GM21717 (cell line): ENCODE measurements around the gene LARP4B.

Experiments
- ATAC-seq: cut with Tn5 transposase; IDR thresholded peaks from one replicate; pipeline ENCODE4 v1.9.1; 2021; ENCODE audit warnings: mild to moderate bottlenecking, moderate library complexity; ENCODE audit not compliant: unreplicated experiment

Gene LARP4B

DNA sequence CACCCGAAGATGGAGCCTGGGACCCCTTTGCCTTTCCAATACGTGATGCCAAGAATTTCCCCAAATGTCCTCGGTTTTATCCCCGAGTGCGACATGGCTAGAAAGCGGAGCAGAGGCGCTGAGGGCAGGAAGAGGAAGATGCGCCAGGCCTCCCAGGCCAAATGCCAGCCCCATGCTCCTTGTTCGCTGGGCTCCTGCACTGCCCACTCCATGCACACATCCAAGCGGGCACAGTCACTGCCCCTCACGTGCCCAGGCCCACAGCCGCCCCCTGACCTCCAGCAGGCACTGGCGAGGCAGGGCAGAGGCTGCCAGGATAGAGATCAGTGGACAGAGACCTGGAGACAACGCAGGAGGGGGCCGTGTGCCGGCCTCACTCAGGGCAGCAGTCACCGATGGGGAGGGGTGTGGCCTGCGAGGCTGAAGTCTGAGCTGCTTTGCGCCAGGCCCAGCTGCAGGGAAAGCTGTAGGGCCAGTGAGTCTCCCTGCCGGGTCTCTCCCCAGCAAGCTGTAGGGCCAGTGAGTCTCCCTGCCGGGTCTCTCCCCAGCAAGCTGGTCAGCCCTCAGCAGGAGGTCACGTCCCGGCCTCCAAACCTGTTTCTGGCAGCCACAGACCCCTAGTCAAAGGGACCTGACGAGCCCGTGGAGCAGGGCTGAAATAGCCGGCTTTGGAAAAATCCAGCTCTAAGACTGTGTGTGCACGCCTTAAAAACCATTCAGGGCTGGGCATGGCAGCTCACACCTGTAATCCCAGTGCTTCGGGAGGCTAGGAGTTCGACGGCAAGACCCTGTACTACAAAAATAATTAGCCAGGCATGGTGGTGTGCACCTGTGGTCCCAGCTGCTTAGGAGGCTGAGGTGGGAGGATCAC lies 141.4 kb downstream of the LARP4B start:
- no peak for ATAC-seq

DNA sequence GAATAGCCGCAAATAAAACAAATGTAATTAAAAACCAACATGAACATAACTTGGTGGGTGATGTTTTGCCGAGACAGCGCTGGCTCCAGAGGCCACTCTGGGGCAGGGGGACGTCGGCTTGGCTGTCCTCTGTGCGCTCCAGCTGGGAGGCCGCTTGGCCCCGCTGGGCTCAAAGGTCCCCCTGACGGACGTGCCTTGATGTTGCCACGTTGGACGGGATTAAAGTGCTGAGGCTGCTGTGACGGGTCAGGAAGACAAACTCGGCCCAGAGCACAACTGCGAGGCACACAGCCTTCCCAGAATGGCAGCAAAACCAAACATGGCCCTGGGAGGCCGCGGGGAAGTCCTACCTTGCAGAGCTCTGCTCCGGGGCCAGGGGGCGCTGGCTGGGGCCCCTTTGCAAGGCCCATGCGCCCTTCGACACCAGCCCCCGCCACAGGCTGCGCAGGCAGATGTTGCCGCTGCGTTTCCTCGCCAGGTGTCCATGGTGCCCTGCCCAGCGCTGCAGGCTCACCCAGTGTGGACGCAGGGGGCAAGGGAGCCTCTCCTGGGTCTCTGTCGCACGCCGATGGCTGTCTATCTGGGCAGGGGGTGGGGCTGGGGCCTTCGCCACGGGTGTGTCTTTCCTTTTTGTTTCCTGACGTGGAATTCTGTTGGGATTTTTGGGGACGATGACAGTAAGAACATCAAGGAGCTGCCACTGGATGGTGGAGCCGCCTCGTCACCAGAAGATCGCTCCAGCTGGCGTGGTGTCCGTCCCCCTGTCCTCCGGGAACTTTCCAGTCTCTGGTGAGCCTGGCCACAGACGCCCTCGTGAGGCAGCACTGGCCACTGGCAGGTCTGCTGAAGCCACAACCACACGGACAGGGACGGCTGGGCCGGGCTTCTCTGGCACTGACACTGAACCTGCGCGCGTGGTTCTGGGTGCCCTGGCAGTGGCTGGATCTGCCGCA lies 142.4 kb downstream of the LARP4B start:
- ATAC-seq: no peak

DNA sequence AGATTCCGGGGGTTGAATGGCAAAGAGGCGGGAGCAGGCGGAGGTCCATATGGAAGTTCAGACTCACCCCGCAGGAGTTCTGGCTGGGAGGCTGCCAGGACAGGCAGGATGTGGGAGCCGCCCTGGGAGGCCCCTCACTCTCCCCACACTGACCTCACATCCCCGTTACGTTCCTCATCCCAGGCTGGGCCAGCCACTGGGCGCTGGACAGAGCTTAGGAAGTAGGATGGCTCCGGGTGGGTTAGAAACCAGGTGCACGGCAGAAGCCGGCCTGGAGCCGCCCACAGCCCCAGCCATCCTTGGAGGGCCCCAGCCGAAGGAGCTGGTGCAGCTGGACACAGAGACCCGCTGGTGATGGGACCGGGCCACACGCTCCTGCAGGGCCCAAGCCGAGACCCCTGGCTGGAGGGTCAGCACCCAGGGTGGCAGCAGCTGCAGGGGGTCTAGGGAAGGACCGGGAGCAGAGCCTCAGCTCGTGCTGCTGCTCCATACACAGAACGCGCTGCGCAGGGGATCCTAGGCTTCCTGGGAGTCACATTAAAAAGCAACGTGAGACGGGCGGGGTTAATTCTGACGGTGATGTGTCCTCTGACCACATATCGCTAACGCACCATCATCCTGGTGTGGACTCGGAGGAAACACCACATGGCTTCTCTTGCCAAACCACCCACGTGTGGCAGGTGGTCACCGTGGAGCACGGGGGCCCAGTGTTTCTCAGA lies 143.4 kb downstream of the LARP4B start:
- ATAC-seq: no peak

DNA sequence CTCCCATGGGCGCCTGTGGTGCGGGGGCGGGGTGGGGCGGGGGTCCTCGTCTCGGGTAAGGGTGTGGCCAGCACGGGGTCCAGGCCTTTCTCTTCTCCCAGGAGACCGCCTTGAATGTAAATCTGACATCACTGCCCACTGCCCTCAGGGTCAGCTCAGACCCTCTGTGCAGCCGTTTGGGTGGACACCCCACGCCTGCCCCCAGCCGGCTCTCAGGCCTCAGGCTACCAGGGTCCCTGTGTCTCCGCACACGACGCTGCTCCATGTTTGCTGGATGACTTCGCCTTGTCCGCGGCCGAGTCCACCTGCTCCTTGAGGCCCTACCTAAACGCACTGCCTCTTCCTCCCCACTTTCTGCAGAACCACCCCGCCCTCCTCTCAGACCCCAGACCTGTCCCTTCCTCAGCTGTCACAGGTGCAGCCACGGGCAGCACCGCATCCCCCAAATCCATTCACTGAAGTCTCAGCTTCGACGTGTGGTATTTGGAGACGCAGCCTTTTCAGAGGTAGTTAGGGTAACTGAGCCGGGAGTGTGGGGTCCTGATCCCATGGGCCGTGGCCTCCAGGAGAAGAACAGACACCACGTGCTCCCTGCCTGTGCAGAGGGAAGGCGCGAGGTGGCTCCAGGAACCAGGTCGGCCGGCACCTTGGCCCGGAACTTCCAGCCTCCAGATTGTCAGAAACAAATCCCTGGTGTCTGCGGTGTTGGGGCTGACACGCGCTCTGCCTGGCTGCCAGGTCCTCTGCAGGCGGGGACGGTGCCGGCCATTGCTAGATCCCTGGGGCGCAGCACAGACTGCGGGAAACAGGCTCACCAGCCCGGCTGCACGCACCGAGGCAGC lies 144.7 kb downstream of the LARP4B start:
- ATAC-seq: no peak

DNA sequence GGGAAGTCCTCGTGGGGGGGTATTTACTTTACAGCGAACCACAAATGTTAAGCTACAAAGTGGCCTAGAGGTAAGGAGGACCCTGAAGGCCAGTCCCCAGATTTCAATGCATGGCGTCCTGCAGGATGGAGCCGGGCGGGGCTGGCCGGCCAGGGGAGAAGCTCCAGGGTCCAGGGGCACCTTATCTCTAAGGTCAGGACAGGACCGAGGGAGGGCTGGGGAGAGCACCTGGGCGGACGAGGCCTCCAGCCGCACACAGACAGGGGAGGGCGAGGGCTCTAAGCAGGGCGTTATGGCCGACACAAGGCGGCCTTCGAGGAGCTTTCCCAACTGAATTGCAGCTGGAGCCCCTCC lies 145.7 kb downstream of the LARP4B start:
- no peak for ATAC-seq

DNA sequence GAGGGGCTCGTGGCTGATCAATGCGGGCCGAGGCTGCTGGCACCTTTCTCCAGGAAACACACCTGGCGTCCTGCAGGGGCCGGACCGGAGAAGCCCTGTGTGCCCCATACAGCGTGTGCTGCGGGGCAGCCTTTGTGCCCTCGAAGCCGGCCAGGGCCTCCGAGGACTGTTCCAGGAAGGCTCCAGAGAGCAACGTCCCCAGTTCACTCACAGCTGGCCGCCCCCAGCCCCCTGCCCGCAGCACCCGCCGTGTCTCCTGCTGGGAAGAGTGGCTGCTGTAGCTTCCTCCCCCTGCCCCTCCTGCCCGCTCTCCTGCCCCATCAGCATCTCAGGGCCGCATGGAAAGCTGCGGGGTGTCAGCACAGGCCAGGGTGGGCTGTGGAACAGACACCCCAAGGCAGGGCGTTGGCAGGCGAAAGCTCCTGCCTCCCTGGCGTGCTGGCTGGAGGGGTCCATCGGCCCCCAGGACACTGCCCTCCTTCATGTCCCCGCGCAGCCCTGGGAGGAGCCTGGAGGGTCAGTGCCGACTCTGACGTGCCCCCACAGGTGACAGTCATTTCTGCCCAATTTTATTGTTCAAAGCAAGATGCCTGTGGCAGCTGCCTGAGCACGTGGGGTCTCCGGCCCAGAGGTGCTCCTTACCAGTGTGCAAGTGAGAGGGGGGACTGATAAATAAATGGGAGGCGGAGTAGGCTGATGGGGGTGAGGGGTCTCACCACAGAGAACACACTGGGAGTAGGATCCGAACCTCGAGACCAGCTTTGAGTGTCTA lies 146.2 kb downstream of the LARP4B start:
- ATAC-seq: no peak

DNA sequence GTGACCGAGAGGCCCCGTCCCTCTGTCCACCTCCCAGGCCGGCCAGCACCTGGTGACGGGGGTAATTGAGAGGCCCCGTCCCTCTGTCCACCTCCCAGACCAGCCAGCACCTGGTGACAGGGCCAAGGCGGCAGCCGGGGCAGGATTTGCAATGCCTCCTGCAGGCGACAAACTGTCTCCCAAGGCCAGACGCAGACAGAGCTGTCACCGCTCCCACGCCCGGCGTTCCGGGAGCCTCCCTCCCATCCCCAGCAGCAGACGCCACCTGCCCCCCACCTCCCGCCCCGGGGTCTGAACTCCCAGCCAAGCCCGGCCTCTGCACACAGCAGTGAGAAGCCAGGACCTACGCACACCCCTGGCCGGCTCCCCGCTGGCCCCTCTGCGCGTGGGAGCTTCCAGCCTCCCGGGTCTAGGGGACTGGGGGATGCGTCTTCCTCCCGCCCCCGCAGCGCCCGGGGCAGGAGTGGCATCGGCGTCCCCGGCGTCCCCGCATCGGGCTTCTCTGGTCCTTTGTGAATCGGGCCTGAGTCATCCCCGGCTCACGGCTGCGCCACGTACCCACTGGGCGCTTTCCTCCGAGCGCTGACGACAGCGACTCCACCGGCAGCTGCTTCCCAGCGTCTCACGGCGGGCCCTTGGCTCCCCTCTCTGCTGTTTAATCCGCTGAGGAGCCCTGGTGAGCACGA lies 147.0 kb downstream of the LARP4B start:
- ATAC-seq: no peak

DNA sequence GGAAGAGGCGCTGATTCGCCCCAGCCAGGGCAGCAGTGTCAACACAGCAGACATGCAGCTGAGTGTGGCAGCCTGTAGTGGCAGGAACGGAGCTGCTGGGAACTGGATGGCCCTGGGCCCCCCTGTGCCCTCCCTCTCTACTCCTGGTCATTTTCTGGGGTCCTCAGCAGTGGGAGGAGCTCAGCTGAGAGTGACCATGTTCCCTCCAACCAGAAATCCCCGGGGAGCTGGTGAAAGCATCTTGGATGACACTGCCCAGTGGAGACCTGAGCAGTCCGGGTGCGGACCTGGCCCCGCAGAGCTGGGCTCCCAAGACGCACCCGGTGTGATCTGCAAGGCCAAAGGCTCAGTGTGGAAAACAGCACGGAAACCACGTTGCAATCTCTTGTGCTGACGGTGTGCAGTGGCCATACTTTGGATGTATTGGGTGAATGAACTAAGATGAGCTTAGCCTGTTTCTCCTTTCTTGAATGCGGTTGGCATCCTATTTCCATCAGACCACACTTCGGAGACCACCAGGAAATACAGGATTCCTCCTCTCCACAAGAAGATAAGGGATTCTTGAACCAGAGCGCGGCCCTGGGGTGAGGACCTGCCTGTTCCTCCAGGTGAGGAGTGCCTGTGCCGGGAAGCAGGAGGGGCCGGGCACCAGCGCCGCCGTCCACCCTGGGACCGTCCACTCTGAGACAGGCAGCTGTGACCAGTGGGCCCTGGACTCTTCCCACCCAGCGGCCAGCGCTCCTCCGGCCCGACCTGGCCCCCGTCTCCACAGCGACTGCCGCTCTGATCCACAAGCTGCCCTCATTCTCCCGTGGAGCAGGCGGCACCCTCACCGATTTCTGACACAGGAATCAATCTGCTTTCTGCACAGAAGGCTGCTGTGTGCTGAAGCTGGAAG lies 148.5 kb downstream of the LARP4B start:
- no peak for ATAC-seq

DNA sequence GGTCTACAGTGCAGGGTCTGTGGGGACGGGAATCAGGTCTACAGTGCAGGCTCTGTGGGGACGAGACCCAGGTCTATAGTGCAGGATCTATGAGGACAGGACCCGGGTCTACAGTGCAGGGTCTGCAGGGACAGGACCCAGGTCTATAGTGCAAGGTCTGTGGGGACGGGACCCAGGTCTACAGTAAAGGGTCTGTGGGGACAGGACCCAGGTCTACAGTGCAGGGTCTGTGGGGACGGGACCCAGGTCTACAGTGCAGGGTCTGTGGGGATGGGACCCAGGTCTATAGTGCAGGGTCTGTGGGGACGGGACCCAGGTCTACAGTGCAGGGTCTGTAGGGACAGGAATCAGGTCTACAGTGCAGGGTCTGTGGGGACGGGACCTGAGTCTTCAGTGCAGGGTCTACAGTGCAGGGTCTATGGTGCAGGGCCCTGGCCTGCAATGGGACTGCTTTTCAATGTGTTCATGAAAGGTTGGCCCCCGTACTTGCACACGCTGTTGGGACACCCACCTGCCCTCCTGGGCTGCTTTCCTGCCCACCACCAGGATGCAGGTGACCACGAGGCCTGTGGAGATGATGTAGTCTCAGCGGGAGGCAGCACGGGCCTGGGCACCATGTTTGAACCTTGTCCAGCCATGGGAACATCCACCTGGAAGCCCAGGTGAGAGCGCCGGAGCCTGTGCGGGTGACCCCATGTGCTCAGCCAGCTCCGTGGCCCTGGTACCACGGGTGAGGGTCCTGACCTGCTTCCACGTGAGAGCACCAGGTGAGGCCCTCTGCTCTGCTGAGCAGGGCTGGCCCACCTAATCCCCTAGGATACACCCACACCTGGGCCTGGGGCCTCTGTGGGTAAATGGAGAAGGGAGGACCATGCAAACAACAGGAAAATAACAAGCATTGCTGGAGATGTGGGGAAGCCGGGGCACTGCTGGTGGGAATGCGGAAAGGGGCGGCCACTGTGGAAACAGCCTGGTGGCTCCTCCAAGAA lies 150.7 kb downstream of the LARP4B start:
- no peak for ATAC-seq

DNA sequence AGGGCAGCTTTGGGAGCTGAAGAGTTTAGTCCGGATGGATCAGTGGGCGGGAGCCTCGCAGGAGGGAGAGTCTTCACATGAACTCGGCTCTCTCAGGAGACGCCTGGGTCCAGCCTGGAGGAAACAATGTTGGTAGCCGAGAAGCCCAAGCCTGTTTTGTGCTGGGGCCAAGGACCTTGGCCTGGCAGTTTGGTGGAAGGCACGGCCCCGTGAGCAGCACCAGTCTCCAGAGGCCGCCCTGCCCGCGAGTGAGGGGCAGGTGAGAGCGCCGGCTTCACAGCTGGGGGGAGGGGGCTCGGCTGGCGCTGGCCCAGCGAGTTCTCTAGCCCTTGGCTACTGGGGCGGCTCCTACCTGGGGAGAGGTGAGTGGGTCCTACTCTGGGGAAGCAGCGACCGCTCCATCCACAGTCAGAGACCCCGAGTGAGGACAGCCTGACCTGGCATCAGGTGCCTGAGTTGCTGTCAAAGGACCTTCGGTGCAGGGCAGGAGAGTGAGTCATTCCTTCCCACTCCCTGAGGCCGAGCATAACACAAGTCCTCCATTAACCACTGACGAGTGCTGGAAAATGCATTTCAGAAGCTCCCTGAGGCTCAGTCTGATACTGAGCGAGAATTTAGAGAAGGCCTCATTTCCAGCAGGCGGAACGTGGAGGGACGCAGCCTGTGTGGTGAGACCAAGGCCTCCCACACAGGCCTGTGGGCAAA lies 152.7 kb downstream of the LARP4B start:
- no peak for ATAC-seq

DNA sequence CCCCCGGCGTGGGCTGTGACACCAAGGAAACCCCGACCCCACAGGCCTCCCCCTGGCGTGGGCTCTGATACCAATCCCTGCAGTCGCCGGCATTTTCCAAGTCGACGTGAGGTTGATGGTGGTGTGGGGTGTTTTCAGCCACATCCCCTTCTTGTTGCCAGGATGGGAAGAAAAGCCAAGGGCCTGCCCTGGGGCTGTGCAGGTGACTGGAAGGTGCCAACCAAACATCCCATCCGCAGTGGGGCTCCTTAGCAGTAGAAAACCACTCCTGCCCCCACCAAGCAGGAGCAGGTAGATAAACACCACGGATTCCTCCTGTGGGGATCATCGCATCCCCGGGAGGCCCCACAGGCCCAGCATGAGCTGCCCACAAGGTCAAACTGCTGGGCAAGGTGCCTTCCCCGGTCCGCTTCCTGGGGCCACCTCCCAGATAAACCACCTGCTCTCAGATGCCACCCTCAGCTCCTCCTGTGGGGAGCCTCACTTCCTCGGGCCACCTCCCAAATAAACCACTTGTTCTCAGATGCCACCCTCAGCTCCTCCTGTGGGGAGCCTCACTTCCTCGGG lies 153.5 kb downstream of the LARP4B start:
- no peak for ATAC-seq

DNA sequence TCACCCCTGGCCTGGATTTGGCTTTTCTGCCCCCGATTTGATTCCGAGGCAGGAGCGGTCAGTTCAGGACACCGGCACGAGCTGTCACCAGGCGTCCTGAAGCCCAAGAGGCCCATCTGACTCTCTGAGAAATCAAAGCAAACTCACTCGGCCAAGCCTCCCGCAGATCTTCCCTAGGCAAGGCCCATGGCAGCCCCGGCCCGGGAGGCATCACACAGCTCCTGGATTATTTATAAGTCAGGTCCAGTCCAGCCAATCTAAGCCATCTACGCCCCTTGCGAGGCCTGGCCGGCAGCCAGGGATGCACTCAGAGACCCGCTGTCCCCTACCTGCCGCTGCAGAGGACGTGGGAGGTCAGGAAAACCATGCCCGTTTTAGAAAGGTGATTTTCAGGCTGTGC lies 154.7 kb downstream of the LARP4B start:
- ATAC-seq: no peak

DNA sequence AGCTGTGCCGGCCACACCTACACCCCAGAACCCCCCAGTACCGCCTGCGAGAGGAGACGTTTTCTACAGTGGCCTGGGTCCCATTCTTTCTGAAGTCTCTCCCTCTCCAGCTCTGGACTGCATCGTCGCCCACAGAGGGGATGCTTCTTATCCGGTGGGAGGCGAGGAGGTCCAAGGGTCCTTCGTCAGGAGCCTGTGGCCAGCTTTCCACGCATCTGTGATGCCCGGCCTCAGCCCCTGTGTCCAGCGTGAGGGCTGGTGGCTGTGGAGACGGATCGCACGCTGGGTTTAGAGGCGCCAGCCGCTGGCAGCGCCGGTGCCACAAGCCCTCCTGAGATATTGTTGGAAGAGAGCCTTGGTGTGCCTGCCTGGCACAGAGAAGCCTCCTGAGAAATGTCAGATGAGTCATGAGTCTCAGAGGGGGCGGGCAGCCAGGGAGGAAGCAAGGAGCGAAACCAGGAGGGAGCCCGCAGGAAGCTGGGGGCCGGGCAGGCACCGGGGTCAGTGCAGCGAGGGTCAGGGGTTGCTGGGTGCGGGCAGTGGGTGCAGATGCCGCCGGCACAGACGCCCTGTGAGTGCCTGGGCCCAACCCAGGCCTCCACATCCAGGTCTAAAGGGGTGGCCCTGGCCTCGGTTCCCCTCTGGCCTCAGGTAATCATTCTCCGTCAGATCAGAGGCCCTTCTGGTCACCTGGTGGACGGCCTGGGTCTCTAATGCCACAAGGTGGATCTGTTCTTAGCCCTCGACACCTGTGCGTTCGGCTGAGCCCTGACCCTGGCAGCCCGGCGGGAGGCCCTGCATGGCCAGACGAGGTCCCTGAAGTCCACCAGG lies 156.0 kb downstream of the LARP4B start:
- no peak for ATAC-seq

DNA sequence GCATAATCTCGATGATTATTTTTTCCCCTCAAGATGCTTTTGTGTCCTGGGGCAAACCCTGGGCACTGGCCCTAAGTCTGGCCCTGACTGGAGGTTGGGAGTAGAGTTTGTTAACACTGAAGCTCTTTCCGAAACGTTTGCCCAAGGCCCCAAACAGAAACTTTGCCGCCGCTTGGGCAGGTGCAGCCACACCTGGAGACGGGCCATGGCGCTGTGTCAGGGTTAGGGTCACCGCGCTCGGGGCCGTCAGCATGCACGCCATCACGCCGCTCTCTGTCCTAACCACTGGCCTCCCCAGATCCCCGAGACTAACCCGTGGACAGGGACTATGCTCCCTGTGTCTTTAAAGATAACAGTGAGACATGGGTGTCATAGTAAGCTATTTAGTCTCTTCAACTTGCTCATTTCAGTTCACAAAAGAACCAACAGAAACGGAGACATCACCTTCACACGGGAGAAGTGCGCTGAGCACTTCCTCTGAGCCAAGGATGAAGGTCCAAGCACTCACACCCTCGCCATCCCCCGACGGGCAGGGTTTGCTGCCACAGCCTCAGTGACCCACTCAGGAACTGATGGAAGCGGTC lies 156.8 kb downstream of the LARP4B start:
- ATAC-seq: no peak

DNA sequence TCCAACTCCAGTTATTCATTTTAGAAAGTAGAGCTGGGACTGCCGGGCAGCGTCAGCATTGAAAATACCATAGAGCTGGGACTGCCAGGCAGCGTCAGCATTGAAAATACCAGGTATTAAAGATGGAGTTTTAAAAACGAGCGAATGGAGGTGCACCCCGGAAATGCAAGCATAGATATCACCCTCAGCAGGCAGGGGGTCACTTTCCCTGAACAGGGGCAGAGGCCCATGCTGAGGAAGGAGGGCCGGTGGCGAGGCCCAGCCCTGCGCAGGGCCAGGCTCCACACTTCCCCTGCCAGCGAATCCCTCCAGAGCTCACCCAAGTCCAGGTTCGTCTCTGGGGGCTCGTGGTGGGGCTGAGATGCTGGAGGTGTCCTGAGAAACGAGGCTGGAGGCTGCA lies 157.3 kb downstream of the LARP4B start:
- no peak for ATAC-seq
